Activated CD8-positive, alpha-beta memory T cell treated with anti-CD3 and anti-CD28 coated beads for 1 hour (primary cell): Measurements from ENCODE around the gene RABGAP1.

ENCODE experiments used
- DNase-seq, 2 donors: peaks; one replicate each; pipeline ENCODE4 v3.0.0-alpha.2; 2020; ENCODE audit warnings: low read depth in 1 of 2; ENCODE audit errors: extremely low read depth in 1 of 2

The RABGAP1 gene

DNA sequence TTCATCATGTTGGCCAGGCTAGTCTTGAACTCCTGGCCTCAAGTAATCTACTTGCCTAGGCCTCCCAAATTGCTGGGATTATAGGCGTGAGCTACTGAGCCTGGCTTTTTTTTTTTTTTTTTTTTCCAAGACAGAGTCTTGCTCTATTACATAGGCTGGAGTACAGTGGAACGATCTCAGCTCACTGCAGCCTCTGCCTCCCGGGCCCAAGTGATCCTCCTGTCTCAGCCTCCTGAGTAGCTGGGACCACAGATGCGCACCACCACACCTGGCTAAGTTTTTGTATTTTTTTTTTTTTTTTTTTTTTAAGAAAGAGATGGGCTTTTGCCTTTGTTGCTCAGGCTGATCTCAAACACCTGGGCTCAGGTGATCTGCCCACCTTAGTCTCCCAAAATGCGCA is 66.4 kb downstream of the RABGAP1 start:
- DNase-seq: no peak

DNA sequence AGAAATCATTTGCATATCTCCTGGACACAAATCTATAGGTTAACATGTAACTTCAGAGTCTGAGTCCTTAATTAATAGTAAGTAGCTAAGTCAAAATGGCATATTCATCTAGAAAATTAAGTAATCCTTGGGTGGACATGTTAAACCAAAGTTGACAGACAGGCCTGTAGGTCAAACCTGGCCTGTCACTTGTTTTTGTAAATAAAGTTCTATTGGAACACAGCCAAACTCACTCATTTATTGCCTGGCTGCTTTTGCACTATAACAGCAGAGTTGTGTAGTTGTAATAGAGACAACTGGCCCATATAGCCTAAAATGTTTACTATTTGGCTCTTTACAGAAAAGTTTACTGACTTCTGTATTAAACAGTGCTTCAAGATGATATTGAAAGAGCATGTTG is 68.1 kb downstream of the RABGAP1 start:
- DNase-seq: no peak

DNA sequence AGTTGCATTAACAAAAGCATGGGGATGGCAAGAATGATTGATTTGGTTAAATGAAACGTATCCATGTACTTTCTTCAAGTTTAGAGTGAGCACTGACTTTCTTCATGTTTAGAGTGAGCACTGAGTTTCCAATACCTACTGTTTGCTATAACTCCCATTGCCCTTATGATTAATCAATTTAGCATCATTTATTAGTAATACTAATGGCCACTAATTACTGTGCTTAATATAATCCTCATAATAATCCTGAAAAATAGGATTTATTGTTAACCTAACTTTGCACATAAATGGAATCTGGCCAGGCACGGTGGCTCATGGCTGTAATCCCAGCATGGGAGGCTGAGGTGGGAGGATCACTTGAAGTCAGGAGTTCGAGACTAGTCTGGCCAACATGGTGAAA is 70.6 kb downstream of the RABGAP1 start:
- DNase-seq: no peak

DNA sequence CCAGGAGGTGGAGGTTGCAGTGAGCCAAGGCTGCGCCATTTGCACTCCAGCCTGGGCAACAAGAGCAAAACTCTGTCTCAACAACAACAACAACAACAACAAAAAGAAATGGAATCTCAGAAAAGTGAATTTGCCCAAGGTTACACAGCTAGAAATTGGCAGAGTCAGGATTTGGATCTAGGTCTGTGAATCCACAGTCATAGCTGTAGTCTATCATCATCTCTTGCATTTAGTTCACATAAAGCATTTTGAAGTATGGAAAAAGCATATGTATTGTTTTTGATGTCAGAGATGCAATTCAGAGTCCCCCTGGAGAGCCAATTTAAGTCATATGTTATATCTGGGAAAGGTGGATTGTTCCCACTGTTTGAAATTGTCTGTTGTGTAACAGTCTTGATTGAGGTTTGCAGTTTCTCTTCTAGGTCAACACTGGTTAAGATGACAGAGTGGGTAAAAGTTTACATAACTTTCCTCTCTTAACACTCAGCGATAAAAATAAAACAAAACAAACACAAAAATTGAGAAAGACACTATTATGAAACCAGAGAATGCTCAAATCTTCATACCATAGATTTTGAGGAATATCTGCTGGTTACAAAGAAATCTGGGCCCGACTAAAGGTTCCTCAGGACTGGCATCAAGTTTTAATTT is 71.2 kb downstream of the RABGAP1 start:
- no peak for DNase-seq

DNA sequence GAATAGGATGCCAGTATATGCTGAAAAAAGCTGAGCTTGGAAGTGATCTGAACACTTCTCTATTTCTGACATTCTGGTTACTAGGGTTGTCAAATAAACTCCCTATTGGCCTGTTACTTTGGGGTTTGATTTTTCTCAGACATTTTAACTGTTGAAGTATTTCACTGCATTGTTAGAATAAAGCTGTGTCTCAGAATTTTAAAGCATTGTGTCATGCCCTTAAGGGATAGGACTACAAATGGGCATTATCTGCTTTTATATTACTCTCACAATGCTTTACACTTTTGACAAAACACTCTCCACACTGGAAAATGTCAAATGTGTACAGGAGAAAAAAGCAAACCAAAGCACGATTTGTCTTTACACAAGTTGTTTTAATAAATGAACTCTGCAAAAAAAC is 75.8 kb downstream of the RABGAP1 start:
- DNase-seq: no peak

DNA sequence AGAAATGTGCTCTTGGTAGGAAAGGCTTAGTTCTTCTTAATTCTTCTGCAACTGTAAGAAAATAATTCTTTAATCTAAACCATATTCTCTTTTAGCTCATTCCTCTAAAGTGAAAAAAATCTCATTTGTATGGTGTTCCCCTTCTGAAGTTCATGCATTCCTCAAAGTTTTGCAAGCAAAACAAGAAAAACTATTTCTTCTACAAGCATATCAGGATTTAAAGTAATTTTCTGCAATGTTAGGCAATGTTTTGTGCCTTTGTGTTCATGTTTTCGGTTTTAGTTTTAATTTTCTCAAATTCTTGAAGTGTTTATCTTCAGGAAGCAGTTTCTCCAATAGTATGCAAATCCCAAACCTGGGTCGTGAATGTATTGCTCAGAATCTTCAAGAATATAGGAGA is 80.0 kb downstream of the RABGAP1 start:
- no peak for DNase-seq

DNA sequence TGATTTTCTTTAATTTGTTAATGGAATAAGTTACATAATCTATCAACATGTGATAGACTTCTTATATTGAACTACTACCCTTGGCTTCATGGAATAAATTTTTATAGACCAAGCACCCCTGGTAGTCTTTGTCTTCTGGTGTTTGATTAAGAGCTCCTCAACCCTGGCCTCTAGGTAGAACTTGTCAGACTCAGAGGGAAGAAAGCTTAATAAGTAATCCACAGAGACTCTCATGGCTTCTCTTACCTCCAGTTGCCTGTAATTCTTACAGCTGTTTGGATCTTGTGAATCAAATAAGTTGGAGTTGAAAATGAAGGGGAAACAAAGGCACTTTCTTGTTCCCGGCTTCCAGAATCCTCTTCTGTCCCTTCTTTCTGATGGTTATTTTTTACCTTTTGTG is 85.6 kb downstream of the RABGAP1 start:
- no peak for DNase-seq

DNA sequence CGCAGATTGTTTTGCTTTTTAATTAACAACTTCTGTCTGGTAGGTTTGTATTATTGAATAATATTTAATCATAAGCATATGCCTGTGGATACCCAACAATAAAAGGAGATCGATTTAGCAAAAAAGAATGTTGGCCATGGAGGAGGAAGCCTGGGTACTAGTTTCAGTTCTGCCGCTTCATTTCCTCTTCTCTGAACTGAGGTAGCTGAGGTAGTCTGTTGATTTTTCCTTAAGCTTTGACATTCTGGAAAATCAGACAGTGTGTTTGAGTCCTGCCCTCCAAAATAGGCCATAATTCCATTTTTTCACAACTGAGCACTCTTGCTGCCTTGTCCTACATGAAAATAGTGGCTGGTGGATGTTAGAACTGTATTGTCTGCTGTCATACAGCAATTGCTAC is 86.7 kb downstream of the RABGAP1 start:
- no peak for DNase-seq

DNA sequence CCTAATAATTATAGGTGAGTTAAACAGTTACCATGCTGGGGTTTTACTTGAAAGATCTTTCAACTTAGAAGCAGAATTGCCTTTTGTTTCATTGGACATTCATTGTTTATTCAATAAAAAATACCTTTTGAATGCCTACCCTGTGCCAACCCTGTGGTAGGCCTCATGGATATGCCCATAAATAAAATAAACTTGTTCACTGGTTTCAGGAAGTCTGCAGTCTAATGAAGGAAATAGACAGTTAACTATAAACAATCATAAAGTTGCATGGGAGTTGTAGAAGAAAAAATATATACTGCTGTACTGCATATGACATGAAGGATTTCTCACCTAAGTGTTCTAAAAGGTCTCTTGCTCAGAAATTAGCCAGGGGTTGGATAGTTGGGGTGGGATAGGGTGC is 87.3 kb downstream of the RABGAP1 start:
- DNase-seq: no peak

DNA sequence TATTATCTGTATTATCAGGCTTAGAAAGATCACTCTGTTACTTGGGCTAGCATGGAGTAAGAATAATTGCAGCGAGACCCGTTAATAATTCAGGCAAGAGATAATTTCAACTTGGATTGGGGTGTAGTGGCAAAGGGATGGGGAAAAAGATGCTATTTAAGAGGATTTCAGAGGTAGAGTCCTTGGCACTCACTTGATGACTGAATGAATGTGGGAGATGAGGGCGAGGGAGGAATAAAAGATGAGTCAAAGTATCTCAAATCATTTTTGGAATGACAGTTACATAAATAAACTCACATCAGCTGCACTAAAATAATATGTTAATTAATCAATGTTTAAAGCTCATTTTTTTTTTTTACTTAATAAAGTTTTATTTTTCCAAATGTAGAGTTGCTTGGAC is 88.2 kb downstream of the RABGAP1 start:
- DNase-seq: no peak

DNA sequence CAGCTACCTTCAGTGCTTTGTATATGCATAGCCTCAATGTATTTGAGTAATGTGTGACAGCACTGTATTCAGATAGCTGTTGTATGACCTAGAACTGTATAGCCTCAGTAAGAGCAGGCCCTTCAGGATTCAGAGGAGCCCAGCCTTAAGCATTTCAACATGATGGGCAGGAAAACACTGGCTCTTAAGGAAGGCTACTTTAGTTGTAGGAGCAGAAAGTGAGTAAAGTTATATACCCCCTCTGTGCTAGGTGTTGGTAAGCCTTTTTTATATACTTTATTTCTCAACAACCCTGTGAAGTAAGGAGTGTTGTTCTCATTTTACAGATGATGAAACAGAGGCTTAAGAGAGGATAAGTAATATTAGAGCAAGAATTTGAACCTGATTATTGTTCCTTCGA is 91.1 kb downstream of the RABGAP1 start:
- no peak for DNase-seq

DNA sequence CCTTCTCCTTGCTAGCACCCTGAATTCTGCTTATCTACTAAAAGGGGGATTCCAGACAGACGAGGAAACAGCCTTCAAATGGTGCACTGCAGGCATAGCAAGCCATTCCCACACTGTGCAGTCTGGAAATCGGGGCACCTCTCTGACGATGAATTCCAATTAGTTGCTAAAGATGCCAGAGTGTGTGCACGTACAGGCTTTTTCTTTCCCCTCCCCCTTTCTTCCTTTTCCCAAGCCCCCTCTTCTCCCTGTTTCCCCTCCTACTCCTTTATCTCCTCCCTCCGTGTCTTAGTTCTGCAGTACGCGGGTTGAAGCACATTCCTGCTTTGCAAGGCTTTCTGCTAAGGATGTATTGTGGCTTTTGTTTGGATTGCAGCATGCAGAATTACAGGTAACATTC is 92.5 kb downstream of the RABGAP1 start, which contains the start of gene GPR21:
Gene GPR21 (plus strand): TSS at position 316 of the 400 bp plus-strand sequence. CDS start 900 bp downstream, outside the sequence.
- no peak for DNase-seq

DNA sequence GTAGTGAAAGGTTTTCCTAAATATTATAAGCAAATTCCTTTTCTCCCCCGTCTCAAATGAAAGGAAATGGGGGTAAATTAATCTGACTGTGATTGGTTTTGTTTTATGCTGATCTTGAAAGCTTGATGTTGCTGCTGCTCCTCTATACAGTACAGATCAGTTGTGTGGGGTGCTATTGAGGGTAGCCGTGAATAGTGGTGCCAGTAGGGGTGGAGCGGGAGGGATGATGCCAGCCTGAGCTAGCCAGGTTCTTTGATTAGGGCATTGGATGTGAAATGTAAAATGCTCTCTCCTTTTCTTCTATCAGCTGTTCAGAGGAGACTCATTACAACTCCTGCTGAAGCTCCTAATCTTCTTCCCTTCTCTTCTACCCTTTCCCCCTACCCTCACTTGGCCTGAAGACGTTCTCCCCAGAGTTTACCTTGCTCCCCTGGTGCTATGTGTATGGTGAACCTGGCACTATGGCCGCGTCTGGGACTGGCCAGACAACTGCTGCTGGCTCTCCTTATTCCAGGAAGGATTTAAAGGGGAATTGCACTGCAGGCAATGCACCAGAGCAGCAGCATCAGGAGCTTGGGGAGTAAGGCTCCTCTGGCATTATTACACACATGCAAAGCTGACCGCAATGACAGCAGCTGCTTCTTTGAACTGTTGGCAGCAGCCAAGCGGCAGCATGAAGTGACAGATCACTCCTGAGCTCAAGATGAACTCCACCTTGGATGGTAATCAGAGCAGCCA is 93.2 kb downstream of the RABGAP1 start:
- no peak for DNase-seq

DNA sequence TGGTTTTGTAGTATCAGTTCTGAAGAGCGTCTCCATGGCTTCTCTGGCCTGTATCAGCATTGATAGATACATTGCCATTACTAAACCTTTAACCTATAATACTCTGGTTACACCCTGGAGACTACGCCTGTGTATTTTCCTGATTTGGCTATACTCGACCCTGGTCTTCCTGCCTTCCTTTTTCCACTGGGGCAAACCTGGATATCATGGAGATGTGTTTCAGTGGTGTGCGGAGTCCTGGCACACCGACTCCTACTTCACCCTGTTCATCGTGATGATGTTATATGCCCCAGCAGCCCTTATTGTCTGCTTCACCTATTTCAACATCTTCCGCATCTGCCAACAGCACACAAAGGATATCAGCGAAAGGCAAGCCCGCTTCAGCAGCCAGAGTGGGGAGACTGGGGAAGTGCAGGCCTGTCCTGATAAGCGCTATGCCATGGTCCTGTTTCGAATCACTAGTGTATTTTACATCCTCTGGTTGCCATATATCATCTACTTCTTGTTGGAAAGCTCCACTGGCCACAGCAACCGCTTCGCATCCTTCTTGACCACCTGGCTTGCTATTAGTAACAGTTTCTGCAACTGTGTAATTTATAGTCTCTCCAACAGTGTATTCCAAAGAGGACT is 94.2 kb downstream of the RABGAP1 start:
- DNase-seq: no peak

DNA sequence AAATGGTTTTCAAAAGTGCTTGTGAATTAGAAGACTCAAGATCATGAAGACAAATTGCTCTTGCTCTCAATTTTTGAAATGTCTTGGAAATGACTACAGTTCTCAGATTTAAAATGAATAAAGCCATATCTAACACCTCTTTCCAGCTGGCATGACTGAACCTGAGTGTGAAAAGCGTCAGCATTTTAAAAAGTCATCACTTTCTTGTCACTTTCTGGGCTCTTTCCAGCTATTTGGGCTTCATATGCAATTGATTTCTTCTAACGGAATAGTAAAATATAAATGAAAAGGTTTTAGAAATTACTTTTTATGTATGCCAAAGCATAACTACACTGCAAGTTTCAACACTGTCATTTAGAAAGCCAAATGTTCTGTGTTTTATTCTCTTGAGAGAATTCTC is 95.0 kb downstream of the RABGAP1 start:
- no peak for DNase-seq

DNA sequence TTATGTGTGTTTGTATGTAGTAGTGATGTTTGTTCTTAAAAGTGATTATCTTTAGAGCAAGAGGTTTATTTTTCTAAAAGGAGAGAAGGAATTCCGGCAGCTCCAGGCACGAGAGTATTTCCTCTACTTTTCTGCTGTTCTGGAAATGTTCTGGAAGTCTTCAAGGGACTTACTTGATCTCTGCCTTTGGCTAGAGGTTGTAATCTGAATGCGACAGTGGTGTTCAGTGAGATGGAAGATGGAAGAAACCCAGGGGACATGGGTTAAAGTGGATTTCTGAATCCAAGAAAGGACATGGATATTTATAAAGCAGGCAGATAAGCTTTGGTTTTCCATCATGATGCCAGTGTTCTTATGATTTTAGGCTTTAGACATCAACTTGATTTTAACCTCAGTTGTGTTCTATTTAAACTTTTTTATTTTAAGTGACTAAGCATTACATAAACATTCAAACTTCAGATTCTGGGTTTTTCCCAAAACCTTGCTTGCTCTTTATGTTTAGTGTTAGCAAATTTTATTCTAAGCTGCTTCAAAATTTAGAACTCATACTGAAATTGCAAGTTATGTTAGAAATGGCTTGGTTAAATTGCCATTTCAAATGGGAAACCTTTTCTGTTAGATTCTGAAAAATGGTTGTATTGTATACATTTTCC is 96.2 kb downstream of the RABGAP1 start:
- DNase-seq: no peak

DNA sequence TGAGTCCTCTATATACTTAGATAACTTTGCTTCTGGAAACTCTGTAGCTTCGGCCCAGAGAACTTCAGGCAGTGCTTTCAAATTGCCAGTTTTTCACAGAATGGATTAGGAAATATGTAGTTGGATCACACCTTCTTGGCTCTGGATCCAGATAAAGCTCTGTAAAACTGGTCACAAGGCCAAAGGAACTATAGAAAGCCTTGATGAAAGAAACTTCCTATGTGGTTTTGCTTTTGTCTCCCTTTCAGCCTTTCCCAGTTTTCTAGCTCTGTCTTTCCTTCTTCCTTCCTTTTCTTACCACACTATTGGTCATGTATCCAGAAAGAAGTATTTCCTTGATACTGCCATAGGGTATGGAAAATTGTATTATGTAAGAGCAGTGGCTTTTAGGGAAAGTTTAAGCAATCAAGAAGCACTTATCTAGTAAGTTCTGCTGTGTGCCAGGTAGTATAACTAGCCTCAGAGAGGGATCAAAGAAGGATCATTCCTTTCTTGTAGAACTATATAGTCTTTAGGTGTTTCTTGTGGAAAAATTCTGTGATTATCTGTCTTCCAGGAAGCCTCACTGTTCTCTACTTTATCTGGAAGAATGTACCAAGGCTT is 98.9 kb downstream of the RABGAP1 start:
- no peak for DNase-seq

DNA sequence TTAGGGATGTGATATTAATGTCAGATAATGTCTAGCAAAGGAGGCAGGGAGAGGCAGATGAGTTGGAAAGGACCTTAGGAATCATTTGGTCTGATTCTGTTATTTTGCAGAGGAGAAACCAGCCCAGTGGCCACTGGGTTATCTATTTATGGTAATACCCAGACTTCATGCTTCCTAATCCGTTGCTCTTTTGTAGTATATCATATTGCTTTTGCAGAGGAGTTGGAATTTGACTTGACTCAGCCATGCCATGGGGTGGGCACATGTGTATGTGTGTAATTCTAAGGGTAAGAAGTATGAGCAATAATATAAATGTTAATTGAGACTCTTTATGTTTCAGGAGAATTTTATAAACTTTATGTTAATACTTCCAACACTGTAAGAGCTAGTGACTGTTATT is 100.0 kb downstream of the RABGAP1 start:
- no peak for DNase-seq

DNA sequence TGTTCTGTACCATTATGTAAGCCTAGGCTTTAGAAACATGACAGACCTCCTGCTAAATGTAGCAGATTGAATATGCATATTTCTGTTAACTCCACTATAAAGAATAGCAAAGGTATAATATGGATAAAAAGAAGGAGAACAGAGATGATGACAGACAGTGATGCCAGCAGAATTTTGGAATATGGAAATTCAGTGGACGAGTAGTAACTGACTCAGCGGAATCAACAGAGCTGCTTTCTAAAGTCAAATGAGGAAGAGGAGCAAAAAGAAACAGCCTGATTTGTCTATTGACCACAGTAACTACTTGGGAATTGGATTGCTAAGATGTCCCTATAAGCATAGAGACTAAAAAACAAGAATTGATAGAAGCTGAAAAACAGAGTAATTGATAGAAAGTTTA is 100.7 kb downstream of the RABGAP1 start:
- no peak for DNase-seq

DNA sequence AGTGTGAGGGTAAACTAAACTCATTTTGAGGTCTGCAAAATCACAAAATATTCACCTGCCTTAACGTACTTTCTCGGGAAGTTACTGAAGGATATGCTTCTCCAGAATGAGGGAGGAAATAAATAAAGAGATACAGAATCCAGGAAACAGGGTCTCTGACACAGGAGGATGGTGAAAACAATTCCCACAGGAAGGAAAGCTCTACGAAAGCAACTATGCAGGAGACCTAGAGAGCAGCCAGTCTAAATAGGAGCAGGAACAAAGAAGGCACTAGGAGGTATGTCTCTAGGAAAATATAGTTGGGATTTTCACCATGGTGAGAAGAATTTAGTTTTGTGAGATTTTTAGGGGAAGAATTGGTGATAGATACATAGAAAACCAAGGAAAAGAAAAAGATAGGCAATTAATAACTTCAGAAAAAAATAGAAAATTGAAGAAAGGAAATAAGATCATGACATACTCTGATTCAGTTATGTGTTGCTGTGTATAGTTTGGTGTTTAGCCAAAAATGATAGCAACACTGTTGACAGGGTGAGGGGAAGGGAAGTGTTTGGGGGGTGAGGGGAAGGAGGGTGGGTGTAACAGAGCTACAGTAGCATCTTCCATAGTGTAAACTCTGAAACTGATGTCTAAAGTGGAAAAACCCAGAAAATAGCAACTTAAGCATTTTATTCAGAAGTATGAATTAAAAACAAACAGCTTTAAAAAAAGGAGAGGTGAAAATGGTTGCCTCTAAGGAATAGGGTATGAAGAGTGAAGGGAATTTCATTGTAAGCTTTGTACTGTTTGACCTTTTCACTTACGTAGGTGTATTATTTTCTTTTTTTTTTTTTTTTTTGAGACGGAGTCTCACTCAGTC is 102.5 kb downstream of the RABGAP1 start:
- DNase-seq: no peak
